Pancreas (tissue), 10 donors: ENCODE results near the gene WDPCP. TPM values are rescaled to one million over a fixed set of nuclear protein-coding genes. Genes with fewer than 3 reads are reported as not detected.

Source experiments
- ATAC-seq, 4 donors: fragments of 200-7000 bp; cut with Tn5 transposase; one replicate each; pipeline versions ENCODE4 v1.8.0 to v1.9.1; 2020; ENCODE audit warnings: mild to moderate bottlenecking in 4 of 4, moderate library complexity in 4 of 4
- DNase-seq, 6 donors: peaks; one replicate each; pipeline ENCODE4 v3.0.0-alpha.2; 2020
- FAIRE-seq: peaks from 2 replicates; lab custom pipeline; 2012; peaks lifted over from hg19 to GRCh38; lab: Jason Lieb, UNC
- H3K27ac ChIP-seq, 4 donors: fragments of 200-600 bp; sonication (generic); 1 replicate in 3 of 4; 2 replicates in 1 of 4; pipeline versions ENCODE4 v1.5.0 to v1.8.0; 2020
- H3K27me3 ChIP-seq, 4 donors: fragments of 200-600 bp; one replicate each; pipeline ENCODE4 v1.8.0; 2021
- H3K36me3 ChIP-seq, 3 donors: fragments of 200-600 bp; sonication (generic) in 1 of 3; one replicate each; pipeline versions ENCODE4 v1.5.0 to v1.8.0; 2020 to 2021
- H3K4me1 ChIP-seq, 3 donors: fragments of 200-600 bp; one replicate each; pipeline ENCODE4 v1.8.0; 2021
- H3K4me3 ChIP-seq, 4 donors: fragments of 200-600 bp; sonication (generic) in 2 of 4; one replicate each; pipeline versions ENCODE4 v1.5.0 to v1.8.0; 2020 to 2021
- H3K9me3 ChIP-seq, 4 donors: fragments of 200-600 bp; one replicate each; pipeline ENCODE4 v1.8.0; 2021
- WGBS, 2 donors: extraction: QIAGEN DNeasy Blood & Tissue Kit; methylation state at CpG; one replicate each; pipeline ENCODE4 v1.1.7; 2013; 5-methylcytosine and 5-hydroxymethylcytosine counted together
- intact Hi-C, 3 donors: fragments of 100-400 bp; cut with DNase I; formaldehyde crosslinking; loops; one replicate each; pipeline versions ENCODE4 v1.11.1 to v1.14.2; 2022
- polyA plus RNA-seq, 2 donors: library from polyadenylated mRNA; stranded (reverse); fragments of 200-250 nt; gene quantifications; one replicate each; pipeline ENCODE4 v1.2.3, GENCODE V29; 2013
- total RNA-seq, 6 donors: library from RNA; stranded (reverse); fragmentation: NEBNext Ultra II Directional in 4 of 6; extraction: Animal tissue kit (Norgen Biotek cat#: 25700) in 4 of 6; gene quantifications; one replicate each; pipeline versions ENCODE4 v1.2.1 to v1.2.4, GENCODE V29; 2021 to 2023
- TF ChIP-seq, protein P1 (sequence below), 4 donors: fragments of 200-600 bp; sonication (generic) in 3 of 4; IDR thresholded peaks; one replicate each; pipeline versions ENCODE4 v1.5.0 to v1.8.0; 2021; ENCODE audit warnings: antibody characterized with exemption in 4 of 4
- donor health status: healthy with polysubstance abuse.
- donor health status: DM: no; HTN: no; CAD: no; lungs with moderate emphysema.
- donor health status: DM: no; HTN: no; CAD: no.
- donor health status: control.
- donor health status: control.
- donor health status: Bipolar disorder and iron deficiency.
- donor health status: DM: yes; HTN: yes; CAD: no.
- donor health status: DM: no; HTN: no; CAD: no.
- donor health status: DM: no; HTN: no; CAD: no.
- donor health status: DM: yes; HTN: yes; CAD: no.

WDPCP gene
- total and polyA plus RNA-seq, 8 donors = 1.9 to 6.1 (median 4.2) TPM

DNA sequence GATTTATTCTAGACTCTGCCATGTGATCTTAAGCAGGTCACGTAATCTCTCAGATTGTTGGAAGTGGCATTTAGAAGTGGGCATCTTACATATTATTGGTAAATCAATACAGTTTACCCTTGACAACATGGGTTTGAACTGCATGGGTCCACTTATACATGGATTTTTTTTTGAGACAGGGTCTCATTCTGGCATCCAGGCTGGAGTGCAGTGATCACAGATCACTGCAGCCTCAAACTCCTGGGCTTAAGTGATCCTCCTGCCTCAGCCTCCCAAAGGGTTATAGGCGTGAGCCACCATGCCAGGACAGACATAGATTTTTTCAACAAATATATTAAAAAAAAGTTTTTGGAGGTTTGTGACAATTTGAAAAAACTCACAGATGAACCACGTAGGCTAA is 393.0 kb downstream of the WDPCP start:
- peaks cover 3 to 6% (median 5%) of the 10 kb centered on the region in 3 donors for H3K4me1 ChIP-seq

DNA sequence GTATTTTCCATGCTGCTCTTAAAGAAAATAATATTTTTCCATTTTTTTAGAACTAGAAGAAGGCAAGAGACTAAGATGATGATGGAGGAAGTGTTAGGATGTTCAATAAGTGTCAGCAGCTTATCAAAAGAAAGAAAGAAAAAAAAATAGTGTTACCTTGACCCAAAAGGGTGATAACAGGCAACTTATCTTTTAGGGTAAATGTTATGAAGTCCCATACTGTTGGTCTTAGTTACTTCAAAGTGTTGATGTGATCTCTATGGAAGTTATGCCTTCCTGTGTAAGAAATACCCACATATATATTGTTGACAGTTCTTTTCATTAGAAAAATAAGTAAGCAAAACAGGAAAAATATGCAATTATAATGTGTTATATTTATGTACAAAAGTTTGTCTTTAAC is 394.1 kb downstream of the WDPCP start:
- intact Hi-C loops = no loop called here

More for the DNA sequence above, 393.0 kb downstream of the WDPCP start:
- no peak overlapping the region for H3K4me3 ChIP-seq
- intact Hi-C loops = no loop called here
- TF ChIP-seq, protein P1, sequence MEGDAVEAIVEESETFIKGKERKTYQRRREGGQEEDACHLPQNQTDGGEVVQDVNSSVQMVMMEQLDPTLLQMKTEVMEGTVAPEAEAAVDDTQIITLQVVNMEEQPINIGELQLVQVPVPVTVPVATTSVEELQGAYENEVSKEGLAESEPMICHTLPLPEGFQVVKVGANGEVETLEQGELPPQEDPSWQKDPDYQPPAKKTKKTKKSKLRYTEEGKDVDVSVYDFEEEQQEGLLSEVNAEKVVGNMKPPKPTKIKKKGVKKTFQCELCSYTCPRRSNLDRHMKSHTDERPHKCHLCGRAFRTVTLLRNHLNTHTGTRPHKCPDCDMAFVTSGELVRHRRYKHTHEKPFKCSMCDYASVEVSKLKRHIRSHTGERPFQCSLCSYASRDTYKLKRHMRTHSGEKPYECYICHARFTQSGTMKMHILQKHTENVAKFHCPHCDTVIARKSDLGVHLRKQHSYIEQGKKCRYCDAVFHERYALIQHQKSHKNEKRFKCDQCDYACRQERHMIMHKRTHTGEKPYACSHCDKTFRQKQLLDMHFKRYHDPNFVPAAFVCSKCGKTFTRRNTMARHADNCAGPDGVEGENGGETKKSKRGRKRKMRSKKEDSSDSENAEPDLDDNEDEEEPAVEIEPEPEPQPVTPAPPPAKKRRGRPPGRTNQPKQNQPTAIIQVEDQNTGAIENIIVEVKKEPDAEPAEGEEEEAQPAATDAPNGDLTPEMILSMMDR (IDR thresholded peaks at IDR 0.05) = no peak
- no peak for ATAC-seq
- no peak overlapping the region for H3K27ac ChIP-seq
- WGBS, 2 donors = 92 to 95% methylated on average over 3 of the region's 3 CpGs
- no peak for FAIRE-seq
- H3K9me3 ChIP-seq = no peaks in the 10 kb centered on the region
- H3K27me3 ChIP-seq = no peaks in the 10 kb centered on the region
- H3K36me3 ChIP-seq = no peaks in the 10 kb centered on the region
- DNase-seq = no peak

DNA sequence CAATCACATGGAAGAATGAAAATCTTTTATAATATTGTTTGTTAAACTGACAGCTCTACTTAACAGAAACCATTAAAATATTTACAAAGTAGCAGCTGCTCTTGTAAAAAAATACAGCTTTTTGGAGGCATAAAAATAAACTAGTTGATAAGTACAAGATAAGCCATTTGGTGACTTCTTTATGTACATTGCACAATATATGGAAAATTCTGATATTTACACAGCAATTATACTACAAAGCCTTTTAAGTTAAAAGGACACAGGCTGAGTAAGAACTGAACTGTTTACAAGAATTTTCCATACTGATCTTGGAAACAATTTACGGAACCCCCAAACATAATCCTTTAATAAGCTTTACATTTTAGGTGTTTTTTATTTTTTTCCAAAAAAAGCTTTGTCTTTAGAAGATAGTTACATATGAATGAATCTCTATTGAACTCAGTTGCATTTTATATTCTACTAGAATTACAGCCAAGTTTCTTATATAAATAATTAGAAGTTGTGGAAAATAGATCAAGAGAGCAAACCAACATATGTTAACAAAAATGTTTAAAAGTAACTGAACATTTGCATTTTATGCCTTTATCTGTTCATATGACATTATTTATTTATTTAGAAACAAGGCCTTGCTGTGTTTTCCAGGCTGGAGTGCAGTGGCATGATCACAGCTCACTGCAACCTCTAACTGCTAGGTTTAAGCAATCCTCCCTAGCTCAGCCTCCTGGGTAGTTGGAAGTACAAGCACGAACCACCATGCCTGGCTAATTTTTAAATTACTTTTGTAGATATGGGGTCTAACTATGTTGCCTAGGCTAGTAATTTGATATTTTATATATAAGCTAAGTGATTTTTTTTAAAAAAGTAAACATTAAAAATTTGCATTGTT is 395.1 kb downstream of the WDPCP start:
- Histone ChIP-seq H3K4me1 (peaks cover 3 to 6% (median 5%) of the 10 kb centered on the region in 3 donors), H3K27me3 (no peaks in the 10 kb centered on the region), H3K36me3 (no peaks in the 10 kb centered on the region), H3K4me3 (no peak overlapping the region), H3K27ac (no peak overlapping the region), H3K9me3 (no peaks in the 10 kb centered on the region)
- 62 to 79% methylated on average over 2 of the region's 2 CpGs for WGBS, 2 donors
- DNase-seq = no peak
- TF ChIP-seq, protein P1 (IDR thresholded peaks at IDR 0.05) = no peak
- intact Hi-C loops = no loop called here
- no peak for FAIRE-seq
- ATAC-seq = peak in 1 of 4 donors; percentile 27

More for the DNA sequence above, 394.1 kb downstream of the WDPCP start:
- H3K4me1 ChIP-seq = peaks cover 3 to 6% (median 5%) of the 10 kb centered on the region in 3 donors
- H3K27ac ChIP-seq = no peak overlapping the region
- no peak for FAIRE-seq
- H3K9me3 ChIP-seq = no peaks in the 10 kb centered on the region
- H3K4me3 ChIP-seq = no peak overlapping the region
- no peak for ATAC-seq
- no peaks in the 10 kb centered on the region for H3K36me3 ChIP-seq
- H3K27me3 ChIP-seq = no peaks in the 10 kb centered on the region
- TF ChIP-seq, protein P1 (IDR thresholded peaks at IDR 0.05) = no peak
- no peak for DNase-seq

DNA sequence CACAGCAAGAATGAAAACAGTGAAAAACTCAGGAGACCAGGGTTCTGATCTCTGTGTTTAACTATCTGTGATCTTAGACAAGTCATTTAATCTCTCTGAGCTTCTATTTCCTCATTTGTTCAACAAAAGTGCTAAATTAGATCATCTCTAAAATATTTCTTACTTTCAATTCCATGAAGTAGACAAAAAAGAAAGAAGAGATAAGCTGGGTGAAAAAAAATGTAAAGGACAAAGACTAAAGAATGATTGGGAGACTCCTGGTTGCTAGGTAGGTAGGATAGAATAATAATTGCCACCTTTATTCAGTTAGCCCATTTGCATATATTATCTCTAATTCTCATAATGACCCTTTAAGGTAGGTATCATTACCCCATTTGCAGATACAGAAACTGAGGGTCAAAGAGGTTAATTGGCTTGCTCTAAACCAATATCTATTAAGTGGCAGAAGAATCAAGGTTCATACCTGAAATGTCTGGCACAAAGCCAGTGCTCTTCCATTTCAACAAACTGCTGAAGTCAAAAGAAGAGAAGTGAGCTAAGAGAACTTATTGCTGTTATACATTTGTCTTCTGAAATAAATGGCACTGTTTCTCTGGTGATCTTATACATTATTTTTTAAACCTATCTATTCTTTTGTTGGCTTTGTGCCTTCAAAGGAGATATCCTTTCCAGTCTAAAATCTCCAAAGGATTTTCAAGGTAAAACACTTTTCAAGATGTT is 395.9 kb downstream of the WDPCP start:
- ATAC-seq (no peak), FAIRE-seq (no peak), DNase-seq (no peak)
- peaks cover 0 to 2% (median 0%) of the 10 kb centered on the region in 4 donors for H3K9me3 ChIP-seq
- no peaks in the 10 kb centered on the region for H3K27me3 ChIP-seq
- peaks cover 3 to 6% (median 5%) of the 10 kb centered on the region in 3 donors for H3K4me1 ChIP-seq
- intact Hi-C loops = no loop called here
- H3K27ac ChIP-seq = no peak overlapping the region
- no peak overlapping the region for H3K4me3 ChIP-seq
- TF ChIP-seq, protein P1 (IDR thresholded peaks at IDR 0.05) = no peak
- H3K36me3 ChIP-seq = no peaks in the 10 kb centered on the region
